GM19351 (cell line): ENCODE measurements around the gene PHACTR3.

ENCODE experiments used
- ATAC-seq: cut with Tn5 transposase; IDR thresholded peaks from one replicate; pipeline ENCODE4 v1.9.1; 2021; ENCODE audit warnings: mild to moderate bottlenecking, moderate library complexity; ENCODE audit not compliant: unreplicated experiment

The PHACTR3 gene

GRCh38 chr20:59667981-59668515, 63.7 kb downstream of the PHACTR3 start:
- no peak for ATAC-seq

- ATAC-seq, result no peak
These were observed 64.8 kb downstream of the PHACTR3 start for GRCh38 chr20:59668926-59669850.

DNA sequence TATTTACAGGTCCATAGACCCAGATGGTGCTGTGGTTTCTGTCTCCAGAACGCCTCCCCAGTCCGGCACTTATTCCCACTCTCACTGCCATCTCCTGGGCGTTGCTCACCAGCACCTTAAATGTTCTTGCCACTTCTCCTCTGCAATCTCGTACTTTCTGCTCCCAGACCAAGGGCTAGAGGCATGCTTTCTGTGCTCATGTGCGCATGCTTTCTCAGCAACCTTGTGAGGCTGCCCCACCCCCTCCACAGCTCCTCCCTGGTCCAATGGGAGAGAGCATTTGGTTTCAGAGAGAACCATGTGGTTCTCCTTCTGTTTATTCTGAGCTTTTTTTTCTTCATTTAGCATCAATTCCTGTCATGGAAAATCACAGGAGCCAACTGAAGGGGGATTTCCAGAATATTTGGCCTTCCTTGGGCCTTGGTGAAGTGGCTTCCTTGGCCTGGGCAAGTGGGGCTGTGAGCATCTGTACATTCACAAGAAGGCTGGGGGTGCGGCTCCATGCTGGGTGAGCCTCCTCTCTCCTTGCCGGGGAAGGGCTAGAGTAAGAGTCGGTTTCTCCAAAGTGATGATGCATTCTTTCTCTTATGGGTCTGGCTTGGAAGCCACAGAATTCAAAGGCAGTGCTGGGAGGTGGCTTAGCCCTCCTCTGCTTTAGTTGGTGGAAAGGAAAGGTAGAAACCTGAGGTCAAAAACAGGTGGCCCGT, 66.6 kb downstream of the PHACTR3 start:
- no peak for ATAC-seq

DNA sequence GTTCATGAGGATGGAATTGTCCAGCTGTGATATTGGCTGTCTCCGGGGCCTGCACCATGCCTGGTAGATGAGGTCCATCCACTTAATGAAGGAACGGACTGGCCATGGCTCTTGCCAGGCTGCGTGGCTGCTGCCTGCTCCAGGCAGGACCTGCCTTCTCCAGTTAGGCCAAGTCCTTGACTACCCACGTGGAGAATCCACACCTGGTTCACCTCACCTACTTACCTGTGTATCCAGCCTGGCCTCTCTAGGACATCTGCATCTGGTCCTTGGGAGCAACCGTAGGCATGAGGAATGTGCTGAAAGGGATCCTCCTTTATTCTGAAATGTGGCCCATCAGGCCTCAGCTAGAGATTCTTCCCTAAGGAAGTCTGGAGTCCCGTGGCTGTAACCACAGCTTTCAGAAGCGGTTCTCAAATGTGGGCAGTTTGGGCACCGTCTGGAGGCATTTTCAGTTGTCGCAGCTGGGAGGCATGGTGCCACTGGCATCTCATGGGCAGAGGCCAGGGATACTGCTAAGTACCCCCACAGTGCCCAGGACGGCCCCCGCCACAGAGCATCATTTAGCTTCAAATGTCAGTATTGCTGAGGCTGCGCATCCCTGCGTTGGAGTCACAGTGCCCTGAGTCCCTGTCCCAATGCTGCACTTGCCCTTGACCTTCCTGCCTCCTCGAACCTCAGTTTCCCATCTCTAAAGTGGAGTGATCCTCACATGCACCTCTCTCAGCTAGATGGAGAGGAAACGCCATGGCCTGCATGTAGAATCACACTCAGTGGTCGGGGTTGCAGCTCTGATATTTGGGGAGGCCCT, 67.5 kb downstream of the PHACTR3 start:
- ATAC-seq, result no peak

DNA sequence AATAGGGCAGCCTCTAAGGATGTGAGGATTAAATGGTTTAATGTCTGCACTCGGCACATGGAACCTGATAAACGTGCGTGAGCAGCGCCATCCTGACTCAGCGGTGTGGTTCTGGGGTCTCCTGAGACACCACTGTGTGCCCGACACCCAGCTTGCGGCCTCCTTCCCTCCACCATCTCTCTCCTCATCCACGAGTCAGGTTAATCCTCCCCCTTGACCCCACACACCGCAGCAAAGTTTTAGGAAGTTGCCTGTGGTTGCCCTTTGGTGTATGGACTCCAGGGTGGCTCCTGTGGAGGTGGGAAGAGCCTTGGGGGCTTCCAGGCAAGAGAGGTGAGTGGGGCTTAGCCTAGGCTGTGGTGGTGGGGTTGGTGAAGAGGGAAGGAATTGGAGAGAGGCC, 68.2 kb downstream of the PHACTR3 start:
- ATAC-seq, result no peak

- ATAC-seq, result no peak
These were observed 69.1 kb downstream of the PHACTR3 start for GRCh38 chr20:59673288-59673997.

GRCh38 chr20:59673998-59674445, 69.7 kb downstream of the PHACTR3 start:
- ATAC-seq, result no peak

DNA sequence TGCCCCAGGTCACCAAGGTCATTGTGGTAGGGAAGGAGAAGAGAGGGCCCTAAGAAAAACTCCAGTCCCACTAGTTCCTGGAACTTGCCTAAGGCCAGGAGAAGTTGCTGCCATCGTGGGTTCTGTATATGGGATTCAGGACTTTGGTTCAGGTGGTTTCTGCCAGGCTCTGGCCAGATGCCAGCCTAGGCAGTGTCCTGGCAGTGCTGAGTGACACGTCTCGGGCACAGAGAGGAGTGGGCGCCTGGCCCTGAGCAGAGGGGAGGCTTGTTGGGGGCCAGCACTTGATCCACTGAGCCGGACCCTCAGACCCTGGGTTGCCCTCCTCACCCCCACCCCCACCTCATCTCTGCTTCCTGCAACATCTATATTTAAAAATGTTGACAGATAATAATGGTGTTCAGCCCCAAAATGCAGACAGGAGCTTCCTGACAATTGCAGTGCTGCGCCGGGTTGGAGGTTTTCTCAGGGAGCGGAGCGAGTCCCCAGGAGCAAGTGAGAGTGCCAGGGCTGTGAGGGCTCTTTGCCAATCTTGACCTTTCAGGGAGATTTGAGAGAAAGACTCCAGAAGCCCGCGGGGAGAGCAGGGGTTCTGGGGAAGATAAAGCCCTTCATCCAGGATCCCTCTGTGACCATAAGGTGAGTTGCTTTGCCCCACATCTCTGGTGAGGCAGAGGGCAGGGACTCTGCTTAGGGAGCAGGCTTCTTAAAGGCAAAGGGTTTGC, 71.9 kb downstream of the PHACTR3 start:
- no peak for ATAC-seq

DNA sequence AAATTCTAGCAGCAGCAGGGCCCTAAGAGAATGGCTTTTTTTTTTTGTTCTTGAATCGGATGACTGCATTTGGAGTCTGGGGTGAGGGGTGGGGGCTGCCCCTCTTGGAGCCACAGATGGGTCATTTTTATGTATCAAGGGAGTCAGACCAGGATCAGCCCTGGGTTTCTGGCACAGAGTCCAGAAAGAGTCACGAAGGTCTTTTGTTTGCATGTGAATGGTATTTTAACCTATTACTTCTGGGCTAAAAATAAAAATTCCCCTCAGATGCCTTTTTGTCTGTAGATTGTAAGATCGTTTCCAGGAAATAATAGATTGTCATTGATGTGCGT, 72.5 kb downstream of the PHACTR3 start:
- ATAC-seq, result no peak

GRCh38 chr20:59677586-59677985, 73.2 kb downstream of the PHACTR3 start:
- ATAC-seq, result no peak

DNA sequence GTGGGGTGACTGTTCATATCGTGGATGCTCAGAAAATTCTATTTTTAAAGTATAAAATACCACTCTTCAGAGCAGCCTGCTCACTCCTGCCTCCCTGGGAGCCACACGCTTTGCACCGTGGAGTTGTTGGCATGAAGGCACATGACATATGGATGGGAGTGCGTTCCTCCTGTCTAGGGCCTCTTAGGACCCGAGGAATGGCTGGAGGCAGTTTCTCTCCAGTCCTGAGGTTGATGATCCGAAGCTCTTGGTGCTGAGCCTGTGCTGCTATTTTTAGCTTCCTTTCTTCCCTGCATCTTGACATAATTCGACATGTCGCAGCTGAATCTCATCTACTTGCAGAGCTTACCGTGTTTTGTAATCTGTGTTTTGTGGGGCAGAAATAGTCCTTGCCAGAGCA, 73.9 kb downstream of the PHACTR3 start:
- no peak for ATAC-seq

- ATAC-seq, result no peak
These were observed 74.6 kb downstream of the PHACTR3 start for GRCh38 chr20:59678951-59679350.

GRCh38 chr20:59680148-59680650, 75.9 kb downstream of the PHACTR3 start:
- no peak for ATAC-seq

GRCh38 chr20:59680852-59681251, 76.5 kb downstream of the PHACTR3 start:
- ATAC-seq, result no peak

DNA sequence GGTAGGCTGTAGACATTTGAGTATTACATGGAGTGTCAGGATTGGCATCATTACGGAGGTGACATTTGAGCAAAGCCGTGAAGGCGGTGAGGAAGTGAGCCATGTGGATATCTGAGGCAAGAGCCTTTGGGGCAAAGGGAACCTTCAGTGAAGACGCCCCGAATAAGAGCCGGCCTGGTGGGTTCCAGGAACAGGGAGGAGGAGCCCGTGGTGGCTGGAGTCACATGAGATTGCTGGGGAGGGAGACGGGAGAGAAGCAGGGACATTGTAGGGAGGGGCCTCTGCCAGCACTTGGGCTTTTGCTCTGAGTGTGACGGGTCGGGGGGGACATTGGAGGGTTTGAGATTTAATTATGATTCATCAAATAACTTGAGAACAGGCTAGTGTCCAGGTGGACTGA, 78.3 kb downstream of the PHACTR3 start:
- no peak for ATAC-seq

- ATAC-seq, result no peak
These were observed 78.8 kb downstream of the PHACTR3 start for GRCh38 chr20:59683181-59683580.

- no peak for ATAC-seq
These were observed 80.4 kb downstream of the PHACTR3 start for GRCh38 chr20:59684685-59685242.

- ATAC-seq, result no peak
These were observed 82.3 kb downstream of the PHACTR3 start for GRCh38 chr20:59686404-59687346.
